Activated naive CD8-positive, alpha-beta T cell treated with anti-CD3 and anti-CD28 coated beads for 36 hours (primary cell): ENCODE measurements around the gene OLFML3. TPM values are rescaled to one million over a fixed set of nuclear protein-coding genes. Genes with fewer than 3 reads are reported as not detected.
A peak's percentile ranks its signal among the peaks of the same experiment; 100 is the strongest.

Source experiments
- DNase-seq: peaks from one replicate; pipeline ENCODE4 v3.0.0; 2021
- H3K27ac Mint-ChIP-seq: one replicate; pipeline ENCODE4 v1.8.0; 2022; ENCODE audit warnings: mild to moderate bottlenecking, moderate library complexity, mixed read lengths
- H3K27me3 Mint-ChIP-seq: one replicate; pipeline ENCODE4 v1.8.0; 2022; ENCODE audit warnings: mild to moderate bottlenecking, mixed read lengths
- H3K36me3 Mint-ChIP-seq: one replicate; pipeline ENCODE4 v1.8.0; 2021; ENCODE audit warnings: mild to moderate bottlenecking, mixed read lengths
- H3K4me1 Mint-ChIP-seq: one replicate; pipeline ENCODE4 v1.8.0; 2021; ENCODE audit warnings: mixed read lengths
- H3K4me3 Mint-ChIP-seq: one replicate; pipeline ENCODE4 v1.8.0; 2022; ENCODE audit warnings: mild to moderate bottlenecking, moderate library complexity, mixed read lengths
- H3K9me3 Mint-ChIP-seq: one replicate; pipeline ENCODE4 v1.8.0; 2022; ENCODE audit warnings: mixed read lengths
- total RNA-seq, 2 experiments: library from RNA; stranded (reverse); gene quantifications; one replicate each; pipeline ENCODE4 v1.2.3, GENCODE V29; 2021

The OLFML3 gene
- total RNA-seq: under 1 TPM in 1 of 2 experiments, not detected in 1; 0.20 TPM

- Mint-ChIP-seq H3K27ac (peak within 1 kb of the TSS; percentile 67), H3K4me3 (no peak within 1 kb of the TSS), H3K36me3 (peaks cover 7% of the 10 kb centered on the region), H3K4me1 (peaks cover 41% of the 10 kb centered on the region), H3K9me3 (no peaks in the 10 kb centered on the region), H3K27me3 (no peaks in the 10 kb centered on the region)
- peak; percentile 53 for DNase-seq
These were observed at the start of gene OLFML3 for GRCh38 chr1:113978863-113979702. OLFML3 (plus strand) TSS chr1:113979474; CDS start chr1:113979517, 43 bp downstream.

GRCh38 chr1:113929750-113930498 lies 49.4 kb upstream of the OLFML3 start:
- Mint-ChIP-seq H3K9me3 (no peaks in the 10 kb centered on the region), H3K27me3 (no peaks in the 10 kb centered on the region), H3K36me3 (peaks cover 8% of the 10 kb centered on the region), H3K4me3 (peak overlapping the region; percentile 90), H3K4me1 (peaks cover 46% of the 10 kb centered on the region), H3K27ac (peak overlapping the region; percentile 95)
- DNase-seq: peak; percentile 76

GRCh38 chr1:113930499-113931161 lies 48.6 kb upstream of the OLFML3 start:
- Mint-ChIP-seq H3K9me3 (no peaks in the 10 kb centered on the region), H3K4me3 (peak overlapping the region; percentile 90), H3K4me1 (peaks cover 52% of the 10 kb centered on the region), H3K36me3 (peaks cover 15% of the 10 kb centered on the region), H3K27ac (peak overlapping the region; percentile 95), H3K27me3 (no peaks in the 10 kb centered on the region)
- DNase-seq: peak; percentile 75

- Mint-ChIP-seq H3K36me3 (peaks cover 17% of the 10 kb centered on the region), H3K27me3 (no peaks in the 10 kb centered on the region), H3K9me3 (no peaks in the 10 kb centered on the region), H3K4me1 (peaks cover 60% of the 10 kb centered on the region), H3K4me3 (peak overlapping the region; percentile 90), H3K27ac (peak overlapping the region; percentile 95)
- no peak for DNase-seq
These were observed 47.8 kb upstream of the OLFML3 start for GRCh38 chr1:113931451-113931851.

GRCh38 chr1:113934006-113934405 lies 45.3 kb upstream of the OLFML3 start:
- Mint-ChIP-seq H3K4me1 (peaks cover 71% of the 10 kb centered on the region), H3K27me3 (no peaks in the 10 kb centered on the region), H3K27ac (peak overlapping the region; percentile 95), H3K36me3 (peaks cover 23% of the 10 kb centered on the region), H3K9me3 (no peaks in the 10 kb centered on the region), H3K4me3 (peak overlapping the region; percentile 90)
- no peak for DNase-seq

- H3K4me1 Mint-ChIP-seq: peaks cover 76% of the 10 kb centered on the region
- H3K27ac Mint-ChIP-seq: peak overlapping the region; percentile 36
- no peak for DNase-seq
- no peaks in the 10 kb centered on the region for H3K9me3 Mint-ChIP-seq
- H3K27me3 Mint-ChIP-seq: no peaks in the 10 kb centered on the region
- peak overlapping the region; percentile 90 for H3K4me3 Mint-ChIP-seq
- peaks cover 23% of the 10 kb centered on the region for H3K36me3 Mint-ChIP-seq
These were observed 44.7 kb upstream of the OLFML3 start for GRCh38 chr1:113934511-113935055.

GRCh38 chr1:113935176-113935575 lies 44.1 kb upstream of the OLFML3 start:
- Mint-ChIP-seq H3K27me3 (no peaks in the 10 kb centered on the region), H3K9me3 (no peaks in the 10 kb centered on the region), H3K27ac (peak overlapping the region; percentile 32), H3K36me3 (peaks cover 23% of the 10 kb centered on the region), H3K4me3 (no peak overlapping the region), H3K4me1 (peaks cover 82% of the 10 kb centered on the region)
- no peak for DNase-seq

GRCh38 chr1:113935970-113936369 lies 43.3 kb upstream of the OLFML3 start:
- peaks cover 29% of the 10 kb centered on the region for H3K36me3 Mint-ChIP-seq
- H3K4me3 Mint-ChIP-seq: no peak overlapping the region
- peak overlapping the region; percentile 32 for H3K27ac Mint-ChIP-seq
- H3K27me3 Mint-ChIP-seq: no peaks in the 10 kb centered on the region
- no peak for DNase-seq
- H3K4me1 Mint-ChIP-seq: peaks cover 89% of the 10 kb centered on the region
- no peaks in the 10 kb centered on the region for H3K9me3 Mint-ChIP-seq

- peaks cover 37% of the 10 kb centered on the region for H3K36me3 Mint-ChIP-seq
- no peaks in the 10 kb centered on the region for H3K9me3 Mint-ChIP-seq
- peak overlapping the region; percentile 52 for H3K4me3 Mint-ChIP-seq
- no peaks in the 10 kb centered on the region for H3K27me3 Mint-ChIP-seq
- no peak for DNase-seq
- H3K27ac Mint-ChIP-seq: peak overlapping the region; percentile 73
- peaks cover 86% of the 10 kb centered on the region for H3K4me1 Mint-ChIP-seq
These were observed 42.1 kb upstream of the OLFML3 start for GRCh38 chr1:113937146-113937545.

GRCh38 chr1:113938192-113938591 lies 41.1 kb upstream of the OLFML3 start:
- H3K27me3 Mint-ChIP-seq: no peaks in the 10 kb centered on the region
- no peaks in the 10 kb centered on the region for H3K9me3 Mint-ChIP-seq
- H3K4me1 Mint-ChIP-seq: peaks cover 81% of the 10 kb centered on the region
- peaks cover 40% of the 10 kb centered on the region for H3K36me3 Mint-ChIP-seq
- no peak overlapping the region for H3K4me3 Mint-ChIP-seq
- no peak for DNase-seq
- peak overlapping the region; percentile 73 for H3K27ac Mint-ChIP-seq

GRCh38 chr1:113940365-113941244 lies 38.7 kb upstream of the OLFML3 start:
- H3K27ac Mint-ChIP-seq: peak overlapping the region; percentile 92
- peaks cover 42% of the 10 kb centered on the region for H3K36me3 Mint-ChIP-seq
- H3K27me3 Mint-ChIP-seq: no peaks in the 10 kb centered on the region
- peak; percentile 75 for DNase-seq
- no peaks in the 10 kb centered on the region for H3K9me3 Mint-ChIP-seq
- peaks cover 74% of the 10 kb centered on the region for H3K4me1 Mint-ChIP-seq
- peak overlapping the region; percentile 69 for H3K4me3 Mint-ChIP-seq

- H3K27me3 Mint-ChIP-seq: no peaks in the 10 kb centered on the region
- peak overlapping the region; percentile 69 for H3K4me3 Mint-ChIP-seq
- no peaks in the 10 kb centered on the region for H3K9me3 Mint-ChIP-seq
- peak overlapping the region; percentile 92 for H3K27ac Mint-ChIP-seq
- peaks cover 73% of the 10 kb centered on the region for H3K4me1 Mint-ChIP-seq
- peaks cover 41% of the 10 kb centered on the region for H3K36me3 Mint-ChIP-seq
- DNase-seq: no peak
These were observed 38.1 kb upstream of the OLFML3 start for GRCh38 chr1:113941245-113941559.

- H3K4me3 Mint-ChIP-seq: no peak overlapping the region
- peaks cover 75% of the 10 kb centered on the region for H3K4me1 Mint-ChIP-seq
- no peaks in the 10 kb centered on the region for H3K27me3 Mint-ChIP-seq
- H3K27ac Mint-ChIP-seq: no peak overlapping the region
- no peaks in the 10 kb centered on the region for H3K9me3 Mint-ChIP-seq
- DNase-seq: no peak
- peaks cover 37% of the 10 kb centered on the region for H3K36me3 Mint-ChIP-seq
These were observed 36.7 kb upstream of the OLFML3 start for GRCh38 chr1:113942527-113942926.
